ENCODE results near the gene GPC4. TPM values are rescaled to one million over a fixed set of nuclear protein-coding genes. Genes with fewer than 3 reads are reported as not detected.

The GPC4 gene
- 0.33 and 0.87 TPM in 2 replicates for total RNA-seq

GRCh38 chrX:133415276-133416105, at the start of gene GPC4:
TSS of gene GPC4 (minus strand) at chrX:133415489. CDS start at chrX:133414965, 524 bp downstream.

Other genes starting within 250 kb of the GPC4 start
- not detected in 2 replicates for gene TFDP3, start 197.1 kb downstream of the GPC4 start, total RNA-seq

Measured in smooth muscle cell of trachea (primary cell).